Measurements from ENCODE around the gene FOS. TPM values are rescaled to one million over a fixed set of nuclear protein-coding genes. Genes with fewer than 3 reads are reported as not detected.

FOS gene
- total RNA-seq, 1 donor from 2014 or later, result 4,268 TPM

- no peaks in the 10 kb centered on the region for H3K27me3 ChIP-seq
- no peak overlapping the region for H3K4me3 ChIP-seq
- H3K4me1 ChIP-seq, result peaks cover 11 to 40% of the 10 kb centered on the region in 2 donors
- no peaks in the 10 kb centered on the region for H3K9me3 ChIP-seq
- DNase-seq (ENCODE audit: low spot score in 2 of 2), result peak in 1 of 2 donors; percentile 74
- TF ChIP-seq CTCF (IDR thresholded peaks at IDR 0.05), result peak in 1 of 3 experiments; percentile 12
- peak overlapping the region; percentile 91 to 94 for H3K27ac ChIP-seq
- H3K36me3 ChIP-seq, result no peaks in the 10 kb centered on the region
- intact Hi-C loops (cut with DNase I), result loop anchor here (5.0 kb wide), 1 partner anchor 42 kb away; no protein-coding TSS in a partner anchor
Observed at GRCh38 chr14:75238756-75239455, 39.7 kb upstream of the FOS start.

GRCh38 chr14:75240781-75241180, 37.8 kb upstream of the FOS start:
- Histone ChIP-seq H3K27me3 (no peaks in the 10 kb centered on the region), H3K4me1 (peaks cover 11 to 38% of the 10 kb centered on the region in 2 donors), H3K36me3 (no peaks in the 10 kb centered on the region), H3K9me3 (no peaks in the 10 kb centered on the region), H3K27ac (peak overlapping the region; percentile 91 to 94), H3K4me3 (no peak overlapping the region)
- DNase-seq (ENCODE audit: low spot score in 2 of 2), result no peak
- intact Hi-C loops (cut with DNase I), result no loop called here
- TF ChIP-seq CTCF (IDR thresholded peaks at IDR 0.05), result no peak

- Histone ChIP-seq H3K4me3 (no peak overlapping the region), H3K27ac (no peak overlapping the region), H3K4me1 (peaks cover 8 to 28% of the 10 kb centered on the region in 2 donors), H3K9me3 (no peaks in the 10 kb centered on the region), H3K36me3 (no peaks in the 10 kb centered on the region), H3K27me3 (no peaks in the 10 kb centered on the region)
- DNase-seq (ENCODE audit: low spot score in 2 of 2), result no peak
- intact Hi-C loops (cut with DNase I), result no loop called here
- TF ChIP-seq CTCF (IDR thresholded peaks at IDR 0.05), result no peak
Observed at GRCh38 chr14:75242546-75243273, 35.9 kb upstream of the FOS start.

- no peak for TF ChIP-seq CTCF (IDR thresholded peaks at IDR 0.05)
- intact Hi-C loops (cut with DNase I), result no loop called here
- no peaks in the 10 kb centered on the region for H3K27me3 ChIP-seq
- no peak for DNase-seq (ENCODE audit: low spot score in 2 of 2)
- peaks cover 1 to 16% of the 10 kb centered on the region in 2 donors for H3K4me1 ChIP-seq
- no peak overlapping the region for H3K27ac ChIP-seq
- no peak overlapping the region for H3K4me3 ChIP-seq
- no peaks in the 10 kb centered on the region for H3K9me3 ChIP-seq
- no peaks in the 10 kb centered on the region for H3K36me3 ChIP-seq
Observed at GRCh38 chr14:75244121-75244520, 34.5 kb upstream of the FOS start.

- Histone ChIP-seq H3K27ac (no peak overlapping the region), H3K9me3 (no peaks in the 10 kb centered on the region), H3K4me1 (peaks cover 0 to 5% of the 10 kb centered on the region in 2 donors), H3K36me3 (no peaks in the 10 kb centered on the region), H3K27me3 (no peaks in the 10 kb centered on the region), H3K4me3 (no peak overlapping the region)
- intact Hi-C loops (cut with DNase I), result no loop called here
- TF ChIP-seq CTCF (IDR thresholded peaks at IDR 0.05), result no peak
- no peak for DNase-seq (ENCODE audit: low spot score in 2 of 2)
Observed at GRCh38 chr14:75246546-75247285, 31.9 kb upstream of the FOS start.
